ENCODE results near the gene EPHA2.

DNA sequence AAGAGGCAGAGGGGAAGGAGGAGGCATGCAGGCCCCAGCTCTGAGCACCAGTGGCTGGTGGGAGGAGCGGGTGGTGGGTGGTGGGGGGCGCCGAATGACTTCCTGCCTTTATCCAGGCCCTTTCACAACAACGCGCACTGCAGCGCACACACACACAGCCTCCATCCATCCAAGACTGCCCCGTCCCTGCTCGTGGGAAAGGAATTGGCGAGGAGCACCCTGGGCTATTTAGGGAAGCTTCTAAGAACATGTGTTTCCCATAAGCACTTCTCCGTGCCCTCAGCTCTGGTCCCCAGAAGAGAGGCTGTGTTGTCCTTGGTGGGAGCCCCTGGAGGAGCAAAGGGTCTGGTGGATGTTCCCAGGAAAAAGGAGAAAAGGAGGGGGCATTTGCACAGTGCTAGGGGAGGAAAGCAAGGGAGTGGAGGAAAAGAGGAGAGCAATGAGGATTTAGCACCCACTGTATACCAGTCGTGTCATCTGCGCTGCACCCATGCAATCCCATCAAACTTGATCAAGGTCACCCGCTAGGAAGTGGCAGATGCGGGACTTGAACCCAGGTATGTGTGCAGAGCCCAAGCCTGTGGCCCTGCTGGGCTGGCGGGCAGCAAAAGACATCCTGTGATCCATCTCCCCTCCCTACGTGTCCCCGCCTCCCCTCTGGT lies 28.1 kb downstream of the EPHA2 start:
- TF ChIP-seq, protein P1, sequence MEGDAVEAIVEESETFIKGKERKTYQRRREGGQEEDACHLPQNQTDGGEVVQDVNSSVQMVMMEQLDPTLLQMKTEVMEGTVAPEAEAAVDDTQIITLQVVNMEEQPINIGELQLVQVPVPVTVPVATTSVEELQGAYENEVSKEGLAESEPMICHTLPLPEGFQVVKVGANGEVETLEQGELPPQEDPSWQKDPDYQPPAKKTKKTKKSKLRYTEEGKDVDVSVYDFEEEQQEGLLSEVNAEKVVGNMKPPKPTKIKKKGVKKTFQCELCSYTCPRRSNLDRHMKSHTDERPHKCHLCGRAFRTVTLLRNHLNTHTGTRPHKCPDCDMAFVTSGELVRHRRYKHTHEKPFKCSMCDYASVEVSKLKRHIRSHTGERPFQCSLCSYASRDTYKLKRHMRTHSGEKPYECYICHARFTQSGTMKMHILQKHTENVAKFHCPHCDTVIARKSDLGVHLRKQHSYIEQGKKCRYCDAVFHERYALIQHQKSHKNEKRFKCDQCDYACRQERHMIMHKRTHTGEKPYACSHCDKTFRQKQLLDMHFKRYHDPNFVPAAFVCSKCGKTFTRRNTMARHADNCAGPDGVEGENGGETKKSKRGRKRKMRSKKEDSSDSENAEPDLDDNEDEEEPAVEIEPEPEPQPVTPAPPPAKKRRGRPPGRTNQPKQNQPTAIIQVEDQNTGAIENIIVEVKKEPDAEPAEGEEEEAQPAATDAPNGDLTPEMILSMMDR (conservative IDR thresholded peaks at IDR 0.05; ENCODE audit: low read depth in 2 of 2) = no peak
- TF ChIP-seq STAT1 (IDR thresholded peaks at IDR 0.05; ENCODE audit: unreplicated experiment) (no peak), EZH2 (IDR thresholded peaks at IDR 0.05; ENCODE audit: low read depth, unreplicated experiment) (no peak), EZH2phosphoT487 (IDR thresholded peaks at IDR 0.05; ENCODE audit: unreplicated experiment) (no peak), POLR2AphosphoS5 (IDR thresholded peaks at IDR 0.05; ENCODE audit: low read depth) (no peak), ZNF114 (CRISPR knock-in tag; IDR thresholded peaks at IDR 0.05) (no peak), JUNB (IDR thresholded peaks at IDR 0.05; ENCODE audit: unreplicated experiment) (no peak), CREB1 (CRISPR knock-in tag; IDR thresholded peaks at IDR 0.05; ENCODE audit: low read depth) (no peak), ZNF331 (CRISPR knock-in tag; IDR thresholded peaks at IDR 0.05; ENCODE audit: low read depth) (no peak)
- TF ChIP-seq, protein P2, sequence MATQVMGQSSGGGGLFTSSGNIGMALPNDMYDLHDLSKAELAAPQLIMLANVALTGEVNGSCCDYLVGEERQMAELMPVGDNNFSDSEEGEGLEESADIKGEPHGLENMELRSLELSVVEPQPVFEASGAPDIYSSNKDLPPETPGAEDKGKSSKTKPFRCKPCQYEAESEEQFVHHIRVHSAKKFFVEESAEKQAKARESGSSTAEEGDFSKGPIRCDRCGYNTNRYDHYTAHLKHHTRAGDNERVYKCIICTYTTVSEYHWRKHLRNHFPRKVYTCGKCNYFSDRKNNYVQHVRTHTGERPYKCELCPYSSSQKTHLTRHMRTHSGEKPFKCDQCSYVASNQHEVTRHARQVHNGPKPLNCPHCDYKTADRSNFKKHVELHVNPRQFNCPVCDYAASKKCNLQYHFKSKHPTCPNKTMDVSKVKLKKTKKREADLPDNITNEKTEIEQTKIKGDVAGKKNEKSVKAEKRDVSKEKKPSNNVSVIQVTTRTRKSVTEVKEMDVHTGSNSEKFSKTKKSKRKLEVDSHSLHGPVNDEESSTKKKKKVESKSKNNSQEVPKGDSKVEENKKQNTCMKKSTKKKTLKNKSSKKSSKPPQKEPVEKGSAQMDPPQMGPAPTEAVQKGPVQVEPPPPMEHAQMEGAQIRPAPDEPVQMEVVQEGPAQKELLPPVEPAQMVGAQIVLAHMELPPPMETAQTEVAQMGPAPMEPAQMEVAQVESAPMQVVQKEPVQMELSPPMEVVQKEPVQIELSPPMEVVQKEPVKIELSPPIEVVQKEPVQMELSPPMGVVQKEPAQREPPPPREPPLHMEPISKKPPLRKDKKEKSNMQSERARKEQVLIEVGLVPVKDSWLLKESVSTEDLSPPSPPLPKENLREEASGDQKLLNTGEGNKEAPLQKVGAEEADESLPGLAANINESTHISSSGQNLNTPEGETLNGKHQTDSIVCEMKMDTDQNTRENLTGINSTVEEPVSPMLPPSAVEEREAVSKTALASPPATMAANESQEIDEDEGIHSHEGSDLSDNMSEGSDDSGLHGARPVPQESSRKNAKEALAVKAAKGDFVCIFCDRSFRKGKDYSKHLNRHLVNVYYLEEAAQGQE (IDR thresholded peaks at IDR 0.05; ENCODE audit: unreplicated experiment) = no peak
- TF ChIP-seq, protein P3, sequence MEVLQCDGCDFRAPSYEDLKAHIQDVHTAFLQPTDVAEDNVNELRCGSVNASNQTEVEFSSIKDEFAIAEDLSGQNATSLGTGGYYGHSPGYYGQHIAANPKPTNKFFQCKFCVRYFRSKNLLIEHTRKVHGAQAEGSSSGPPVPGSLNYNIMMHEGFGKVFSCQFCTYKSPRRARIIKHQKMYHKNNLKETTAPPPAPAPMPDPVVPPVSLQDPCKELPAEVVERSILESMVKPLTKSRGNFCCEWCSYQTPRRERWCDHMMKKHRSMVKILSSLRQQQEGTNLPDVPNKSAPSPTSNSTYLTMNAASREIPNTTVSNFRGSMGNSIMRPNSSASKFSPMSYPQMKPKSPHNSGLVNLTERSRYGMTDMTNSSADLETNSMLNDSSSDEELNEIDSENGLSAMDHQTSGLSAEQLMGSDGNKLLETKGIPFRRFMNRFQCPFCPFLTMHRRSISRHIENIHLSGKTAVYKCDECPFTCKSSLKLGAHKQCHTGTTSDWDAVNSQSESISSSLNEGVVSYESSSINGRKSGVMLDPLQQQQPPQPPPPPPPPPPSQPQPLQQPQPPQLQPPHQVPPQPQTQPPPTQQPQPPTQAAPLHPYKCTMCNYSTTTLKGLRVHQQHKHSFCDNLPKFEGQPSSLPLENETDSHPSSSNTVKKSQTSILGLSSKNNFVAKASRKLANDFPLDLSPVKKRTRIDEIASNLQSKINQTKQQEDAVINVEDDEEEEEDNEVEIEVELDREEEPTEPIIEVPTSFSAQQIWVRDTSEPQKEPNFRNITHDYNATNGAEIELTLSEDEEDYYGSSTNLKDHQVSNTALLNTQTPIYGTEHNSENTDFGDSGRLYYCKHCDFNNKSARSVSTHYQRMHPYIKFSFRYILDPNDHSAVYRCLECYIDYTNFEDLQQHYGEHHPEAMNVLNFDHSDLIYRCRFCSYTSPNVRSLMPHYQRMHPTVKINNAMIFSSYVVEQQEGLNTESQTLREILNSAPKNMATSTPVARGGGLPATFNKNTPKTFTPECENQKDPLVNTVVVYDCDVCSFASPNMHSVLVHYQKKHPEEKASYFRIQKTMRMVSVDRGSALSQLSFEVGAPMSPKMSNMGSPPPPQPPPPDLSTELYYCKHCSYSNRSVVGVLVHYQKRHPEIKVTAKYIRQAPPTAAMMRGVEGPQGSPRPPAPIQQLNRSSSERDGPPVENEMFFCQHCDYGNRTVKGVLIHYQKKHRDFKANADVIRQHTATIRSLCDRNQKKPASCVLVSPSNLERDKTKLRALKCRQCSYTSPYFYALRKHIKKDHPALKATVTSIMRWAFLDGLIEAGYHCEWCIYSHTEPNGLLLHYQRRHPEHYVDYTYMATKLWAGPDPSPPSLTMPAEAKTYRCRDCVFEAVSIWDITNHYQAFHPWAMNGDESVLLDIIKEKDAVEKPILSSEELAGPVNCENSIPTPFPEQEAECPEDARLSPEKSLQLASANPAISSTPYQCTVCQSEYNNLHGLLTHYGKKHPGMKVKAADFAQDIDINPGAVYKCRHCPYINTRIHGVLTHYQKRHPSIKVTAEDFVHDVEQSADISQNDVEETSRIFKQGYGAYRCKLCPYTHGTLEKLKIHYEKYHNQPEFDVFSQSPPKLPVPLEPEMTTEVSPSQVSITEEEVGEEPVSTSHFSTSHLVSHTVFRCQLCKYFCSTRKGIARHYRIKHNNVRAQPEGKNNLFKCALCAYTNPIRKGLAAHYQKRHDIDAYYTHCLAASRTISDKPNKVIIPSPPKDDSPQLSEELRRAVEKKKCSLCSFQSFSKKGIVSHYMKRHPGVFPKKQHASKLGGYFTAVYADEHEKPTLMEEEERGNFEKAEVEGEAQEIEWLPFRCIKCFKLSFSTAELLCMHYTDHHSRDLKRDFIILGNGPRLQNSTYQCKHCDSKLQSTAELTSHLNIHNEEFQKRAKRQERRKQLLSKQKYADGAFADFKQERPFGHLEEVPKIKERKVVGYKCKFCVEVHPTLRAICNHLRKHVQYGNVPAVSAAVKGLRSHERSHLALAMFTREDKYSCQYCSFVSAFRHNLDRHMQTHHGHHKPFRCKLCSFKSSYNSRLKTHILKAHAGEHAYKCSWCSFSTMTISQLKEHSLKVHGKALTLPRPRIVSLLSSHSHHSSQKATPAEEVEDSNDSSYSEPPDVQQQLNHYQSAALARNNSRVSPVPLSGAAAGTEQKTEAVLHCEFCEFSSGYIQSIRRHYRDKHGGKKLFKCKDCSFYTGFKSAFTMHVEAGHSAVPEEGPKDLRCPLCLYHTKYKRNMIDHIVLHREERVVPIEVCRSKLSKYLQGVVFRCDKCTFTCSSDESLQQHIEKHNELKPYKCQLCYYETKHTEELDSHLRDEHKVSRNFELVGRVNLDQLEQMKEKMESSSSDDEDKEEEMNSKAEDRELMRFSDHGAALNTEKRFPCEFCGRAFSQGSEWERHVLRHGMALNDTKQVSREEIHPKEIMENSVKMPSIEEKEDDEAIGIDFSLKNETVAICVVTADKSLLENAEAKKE (CRISPR knock-in tag; IDR thresholded peaks at IDR 0.05) = no peak

Data from GM23338 (cell line).